WTC11 (cell line): ENCODE results near the gene FOXO3. TPM values are rescaled to one million over a fixed set of nuclear protein-coding genes. Genes with fewer than 3 reads are reported as not detected.

Experiments used
- ATAC-seq: fragments of 200-7000 bp; cut with Tn5 transposase; 2 replicates; pipeline ENCODE4 v1.10.0; 2021; ENCODE audit warnings: mild to moderate bottlenecking, moderate library complexity
- CTCF ChIA-PET: fragments of 300-600 bp; sonication (Branson Sonifier 250); formaldehyde crosslinking; loops from one replicate; lab custom pipeline; 2021; ENCODE audit warnings: antibody characterized with exemption; lab: Charles Lee
- POLR2A ChIA-PET: fragments of 350-600 bp; sonication (Branson Sonifier 250); formaldehyde crosslinking; loops from one replicate; lab custom pipeline; 2021; ENCODE audit warnings: antibody characterized with exemption; lab: Charles Lee
- DNase-seq: peaks from one replicate; pipeline ENCODE4 v3.0.0; 2021; ENCODE audit warnings: low spot score
- H3K27ac Mint-ChIP-seq: 2 replicates; pipeline ENCODE4 v1.8.0; 2021; ENCODE audit warnings: mixed read lengths
- H3K27me3 Mint-ChIP-seq: 2 replicates; pipeline ENCODE4 v1.8.0; 2021; ENCODE audit warnings: low read depth, mild to moderate bottlenecking, moderate library complexity, mixed read lengths
- H3K36me3 Mint-ChIP-seq: 2 replicates; pipeline ENCODE4 v1.8.0; 2021; ENCODE audit warnings: mixed read lengths
- H3K4me1 Mint-ChIP-seq: 2 replicates; pipeline ENCODE4 v1.8.0; 2022; ENCODE audit warnings: mixed read lengths
- H3K4me3 Mint-ChIP-seq: 2 replicates; pipeline ENCODE4 v1.8.0; 2021; ENCODE audit warnings: mild to moderate bottlenecking, moderate library complexity, mixed read lengths
- H3K9me3 Mint-ChIP-seq: 2 replicates; pipeline ENCODE4 v1.8.0; 2021; ENCODE audit warnings: mixed read lengths
- ATF1 ChIP-seq: sonication (generic); formaldehyde crosslinking; IDR thresholded peaks from 2 replicates; pipeline ENCODE4 v1.8.1; 2023; ENCODE audit warnings: mild to moderate bottlenecking, moderate library complexity, missing genetic modification reagents
- ATF2 ChIP-seq: sonication (generic); formaldehyde crosslinking; IDR thresholded peaks from 2 replicates; pipeline ENCODE4 v1.8.1; 2022; ENCODE audit warnings: low read depth, missing genetic modification reagents, borderline replicate concordance
- CREB1 ChIP-seq: sonication (generic); formaldehyde crosslinking; IDR thresholded peaks from 2 replicates; pipeline ENCODE4 v1.8.0; 2023; ENCODE audit warnings: mild to moderate bottlenecking, missing genetic modification reagents
- CREM ChIP-seq: sonication (generic); formaldehyde crosslinking; IDR thresholded peaks from 2 replicates; pipeline ENCODE4 v1.8.1; 2022; ENCODE audit warnings: mild to moderate bottlenecking, missing genetic modification reagents, moderate library complexity
- ESRRA ChIP-seq: sonication (generic); formaldehyde crosslinking; IDR thresholded peaks from 2 replicates; pipeline ENCODE4 v1.8.1; 2022; ENCODE audit warnings: mild to moderate bottlenecking, missing genetic modification reagents, borderline replicate concordance
- ETV6 ChIP-seq: sonication (generic); formaldehyde crosslinking; IDR thresholded peaks from 2 replicates; pipeline ENCODE4 v1.8.1; 2022; ENCODE audit warnings: mild to moderate bottlenecking, missing genetic modification reagents
- FOXK1 ChIP-seq: sonication (generic); formaldehyde crosslinking; IDR thresholded peaks from 2 replicates; pipeline ENCODE4 v1.8.0; 2022; ENCODE audit warnings: mild to moderate bottlenecking, moderate library complexity, missing genetic modification reagents
- MAX ChIP-seq: sonication (generic); formaldehyde crosslinking; IDR thresholded peaks from 2 replicates; pipeline ENCODE4 v1.8.0; 2022; ENCODE audit warnings: mild to moderate bottlenecking, missing genetic modification reagents
- MLX ChIP-seq: sonication (generic); formaldehyde crosslinking; IDR thresholded peaks from 2 replicates; pipeline ENCODE4 v1.8.1; 2023; ENCODE audit warnings: mild to moderate bottlenecking, missing genetic modification reagents, moderate library complexity
- MYBL2 ChIP-seq: sonication (generic); formaldehyde crosslinking; IDR thresholded peaks from 2 replicates; pipeline ENCODE4 v1.8.1; 2023; ENCODE audit warnings: mild to moderate bottlenecking, moderate library complexity, missing genetic modification reagents
- NFATC4 ChIP-seq: fragments of 250-450 bp; sonication (Bioruptor Pico); IDR thresholded peaks from 2 replicates; pipeline ENCODE4 v1.9.0; 2021; ENCODE audit warnings: mild to moderate bottlenecking
- NR1H2 ChIP-seq: sonication (generic); formaldehyde crosslinking; IDR thresholded peaks from 2 replicates; pipeline ENCODE4 v1.9.0; 2021; ENCODE audit warnings: mild to moderate bottlenecking, moderate library complexity, missing genetic modification reagents
- NR3C1 ChIP-seq: sonication (generic); formaldehyde crosslinking; conservative IDR thresholded peaks from 2 replicates; pipeline ENCODE4 v1.8.1; 2023; ENCODE audit warnings: low read depth, mild to moderate bottlenecking, missing genetic modification reagents
- RELA ChIP-seq: sonication (generic); formaldehyde crosslinking; IDR thresholded peaks from 2 replicates; pipeline ENCODE4 v1.8.1; 2022; ENCODE audit warnings: missing genetic modification reagents, mild to moderate bottlenecking, borderline replicate concordance
- SMAD4 ChIP-seq: sonication (generic); formaldehyde crosslinking; IDR thresholded peaks from 2 replicates; pipeline ENCODE4 v1.8.0; 2022; ENCODE audit warnings: mild to moderate bottlenecking, missing genetic modification reagents
- SP1 ChIP-seq: sonication (generic); formaldehyde crosslinking; conservative IDR thresholded peaks from 2 replicates; pipeline ENCODE4 v1.8.1; 2022; ENCODE audit warnings: missing genetic modification reagents
- TP53 ChIP-seq: sonication (generic); formaldehyde crosslinking; IDR thresholded peaks from 2 replicates; pipeline ENCODE4 v1.8.1; 2023; ENCODE audit warnings: mild to moderate bottlenecking, missing genetic modification reagents
- ZBTB21 ChIP-seq: sonication (generic); formaldehyde crosslinking; IDR thresholded peaks from 2 replicates; pipeline ENCODE4 v1.8.1; 2023; ENCODE audit warnings: mild to moderate bottlenecking, missing genetic modification reagents, borderline replicate concordance
- ZNF121 ChIP-seq: sonication (generic); formaldehyde crosslinking; IDR thresholded peaks from 2 replicates; pipeline ENCODE4 v1.8.0; 2023; ENCODE audit warnings: missing genetic modification reagents
- ZNF281 ChIP-seq: sonication (generic); formaldehyde crosslinking; IDR thresholded peaks from 2 replicates; pipeline ENCODE4 v1.8.0; 2023; ENCODE audit warnings: mild to moderate bottlenecking, missing genetic modification reagents
- total RNA-seq: library from RNA; stranded (reverse); gene quantifications from 3 replicates; pipeline ENCODE4 v1.2.3, GENCODE V29; 2021
- TF ChIP-seq, protein P1 (sequence below): fragments of 250-450 bp; sonication (Bioruptor Pico); IDR thresholded peaks from 2 replicates; pipeline ENCODE4 v1.8.0; 2021; ENCODE audit warnings: mild to moderate bottlenecking
- TF ChIP-seq, protein P2 (sequence below): sonication (generic); formaldehyde crosslinking; conservative IDR thresholded peaks from 2 replicates; pipeline ENCODE4 v1.8.1; 2023; ENCODE audit warnings: mild to moderate bottlenecking, low read depth, missing genetic modification reagents, moderate library complexity
- TF ChIP-seq, protein P3 (sequence below): sonication (generic); formaldehyde crosslinking; IDR thresholded peaks from 2 replicates; pipeline ENCODE4 v1.8.0; 2022; ENCODE audit warnings: mild to moderate bottlenecking, missing genetic modification reagents
- TF ChIP-seq, protein P4 (sequence below): fragments of 250-450 bp; sonication (Bioruptor Pico); IDR thresholded peaks from 2 replicates; pipeline ENCODE4 v2.1.2; 2022; ENCODE audit warnings: mild to moderate bottlenecking, moderate library complexity

Gene FOXO3
- total RNA-seq, 1 experiment from 2014 or later, result 15.6 TPM

GRCh38 chr6:108733051-108733450 lies 172.3 kb downstream of the FOXO3 start (continued):
- no peak for TF ChIP-seq ATF2 (CRISPR knock-in tag)
- TF ChIP-seq ZNF281, result no peak
- TF ChIP-seq SMAD4 (CRISPR knock-in tag), result no peak
- no peak for TF ChIP-seq NR3C1 (CRISPR knock-in tag)
- TF ChIP-seq ZNF121 (CRISPR knock-in tag), result no peak
- TF ChIP-seq FOXK1 (CRISPR knock-in tag), result no peak
- TF ChIP-seq ESRRA (CRISPR knock-in tag), result no peak
- no peak for TF ChIP-seq ETV6 (CRISPR knock-in tag)
- no peak for TF ChIP-seq MYBL2 (CRISPR knock-in tag)
- TF ChIP-seq TP53 (CRISPR knock-in tag), result no peak
- TF ChIP-seq, all 79 proteins: peak for 0

DNA sequence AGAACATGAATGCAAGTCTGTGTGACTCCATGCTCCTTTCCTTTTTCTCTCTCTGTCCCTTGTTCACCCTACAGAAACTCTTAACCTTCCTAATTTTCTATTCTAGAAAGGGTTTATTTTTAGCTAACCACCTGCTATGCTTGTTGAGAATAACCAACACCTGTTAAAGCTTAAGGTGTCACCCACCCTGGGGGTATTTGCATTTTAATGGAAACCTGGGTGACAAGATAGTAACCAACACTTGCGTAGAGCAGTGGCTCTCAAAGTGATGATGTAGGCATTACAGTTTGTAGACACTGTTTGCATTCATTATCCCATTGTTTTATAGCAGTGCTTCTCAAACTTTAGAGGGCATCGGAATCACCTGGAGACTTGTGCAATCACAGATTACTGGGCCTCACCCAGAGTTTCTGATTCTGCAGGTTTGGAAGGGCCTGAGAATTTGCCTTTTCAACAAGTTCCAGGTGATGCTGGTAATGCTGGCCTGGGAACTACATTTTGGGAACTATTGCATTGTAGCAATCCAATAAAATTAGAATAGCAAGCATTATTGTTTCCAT lies 173.1 kb downstream of the FOXO3 start:
- Mint-ChIP-seq H3K4me1 (peaks cover 71% of the 10 kb centered on the region), H3K36me3 (no peaks in the 10 kb centered on the region), H3K4me3 (no peak overlapping the region), H3K27ac (no peak overlapping the region), H3K27me3 (peaks cover 61% of the 10 kb centered on the region), H3K9me3 (no peaks in the 10 kb centered on the region)
- ChIA-PET CTCF (no interaction called here), POLR2A (no interaction called here)
- no peak for ATAC-seq
- DNase-seq, result no peak
- TF ChIP-seq SP1 (CRISPR knock-in tag), result no peak
- TF ChIP-seq, protein P1, sequence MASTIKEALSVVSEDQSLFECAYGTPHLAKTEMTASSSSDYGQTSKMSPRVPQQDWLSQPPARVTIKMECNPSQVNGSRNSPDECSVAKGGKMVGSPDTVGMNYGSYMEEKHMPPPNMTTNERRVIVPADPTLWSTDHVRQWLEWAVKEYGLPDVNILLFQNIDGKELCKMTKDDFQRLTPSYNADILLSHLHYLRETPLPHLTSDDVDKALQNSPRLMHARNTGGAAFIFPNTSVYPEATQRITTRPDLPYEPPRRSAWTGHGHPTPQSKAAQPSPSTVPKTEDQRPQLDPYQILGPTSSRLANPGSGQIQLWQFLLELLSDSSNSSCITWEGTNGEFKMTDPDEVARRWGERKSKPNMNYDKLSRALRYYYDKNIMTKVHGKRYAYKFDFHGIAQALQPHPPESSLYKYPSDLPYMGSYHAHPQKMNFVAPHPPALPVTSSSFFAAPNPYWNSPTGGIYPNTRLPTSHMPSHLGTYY (CRISPR knock-in tag), result no peak
- TF ChIP-seq CREM (CRISPR knock-in tag), result no peak
- TF ChIP-seq, protein P2, sequence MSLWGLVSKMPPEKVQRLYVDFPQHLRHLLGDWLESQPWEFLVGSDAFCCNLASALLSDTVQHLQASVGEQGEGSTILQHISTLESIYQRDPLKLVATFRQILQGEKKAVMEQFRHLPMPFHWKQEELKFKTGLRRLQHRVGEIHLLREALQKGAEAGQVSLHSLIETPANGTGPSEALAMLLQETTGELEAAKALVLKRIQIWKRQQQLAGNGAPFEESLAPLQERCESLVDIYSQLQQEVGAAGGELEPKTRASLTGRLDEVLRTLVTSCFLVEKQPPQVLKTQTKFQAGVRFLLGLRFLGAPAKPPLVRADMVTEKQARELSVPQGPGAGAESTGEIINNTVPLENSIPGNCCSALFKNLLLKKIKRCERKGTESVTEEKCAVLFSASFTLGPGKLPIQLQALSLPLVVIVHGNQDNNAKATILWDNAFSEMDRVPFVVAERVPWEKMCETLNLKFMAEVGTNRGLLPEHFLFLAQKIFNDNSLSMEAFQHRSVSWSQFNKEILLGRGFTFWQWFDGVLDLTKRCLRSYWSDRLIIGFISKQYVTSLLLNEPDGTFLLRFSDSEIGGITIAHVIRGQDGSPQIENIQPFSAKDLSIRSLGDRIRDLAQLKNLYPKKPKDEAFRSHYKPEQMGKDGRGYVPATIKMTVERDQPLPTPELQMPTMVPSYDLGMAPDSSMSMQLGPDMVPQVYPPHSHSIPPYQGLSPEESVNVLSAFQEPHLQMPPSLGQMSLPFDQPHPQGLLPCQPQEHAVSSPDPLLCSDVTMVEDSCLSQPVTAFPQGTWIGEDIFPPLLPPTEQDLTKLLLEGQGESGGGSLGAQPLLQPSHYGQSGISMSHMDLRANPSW (CRISPR knock-in tag), result no peak
- no peak for TF ChIP-seq ZBTB21 (CRISPR knock-in tag)
- TF ChIP-seq, protein P3, sequence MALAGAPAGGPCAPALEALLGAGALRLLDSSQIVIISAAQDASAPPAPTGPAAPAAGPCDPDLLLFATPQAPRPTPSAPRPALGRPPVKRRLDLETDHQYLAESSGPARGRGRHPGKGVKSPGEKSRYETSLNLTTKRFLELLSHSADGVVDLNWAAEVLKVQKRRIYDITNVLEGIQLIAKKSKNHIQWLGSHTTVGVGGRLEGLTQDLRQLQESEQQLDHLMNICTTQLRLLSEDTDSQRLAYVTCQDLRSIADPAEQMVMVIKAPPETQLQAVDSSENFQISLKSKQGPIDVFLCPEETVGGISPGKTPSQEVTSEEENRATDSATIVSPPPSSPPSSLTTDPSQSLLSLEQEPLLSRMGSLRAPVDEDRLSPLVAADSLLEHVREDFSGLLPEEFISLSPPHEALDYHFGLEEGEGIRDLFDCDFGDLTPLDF (CRISPR knock-in tag), result no peak
- TF ChIP-seq MLX (CRISPR knock-in tag), result no peak
- no peak for TF ChIP-seq NFATC4 (CRISPR knock-in tag)
- TF ChIP-seq MAX (CRISPR knock-in tag), result no peak
- TF ChIP-seq, protein P4, sequence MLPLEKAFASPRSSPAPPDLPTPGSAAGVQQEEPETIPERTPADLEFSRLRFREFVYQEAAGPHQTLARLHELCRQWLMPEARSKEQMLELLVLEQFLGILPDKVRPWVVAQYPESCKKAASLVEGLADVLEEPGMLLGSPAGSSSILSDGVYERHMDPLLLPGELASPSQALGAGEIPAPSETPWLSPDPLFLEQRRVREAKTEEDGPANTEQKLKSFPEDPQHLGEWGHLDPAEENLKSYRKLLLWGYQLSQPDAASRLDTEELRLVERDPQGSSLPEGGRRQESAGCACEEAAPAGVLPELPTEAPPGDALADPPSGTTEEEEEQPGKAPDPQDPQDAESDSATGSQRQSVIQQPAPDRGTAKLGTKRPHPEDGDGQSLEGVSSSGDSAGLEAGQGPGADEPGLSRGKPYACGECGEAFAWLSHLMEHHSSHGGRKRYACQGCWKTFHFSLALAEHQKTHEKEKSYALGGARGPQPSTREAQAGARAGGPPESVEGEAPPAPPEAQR (CRISPR knock-in tag), result no peak
- no peak for TF ChIP-seq ESRRA (CRISPR knock-in tag)
- no peak for TF ChIP-seq CREB1 (CRISPR knock-in tag)
- no peak for TF ChIP-seq ATF1 (CRISPR knock-in tag)
- no peak for TF ChIP-seq NR1H2 (CRISPR knock-in tag)
- TF ChIP-seq RELA (CRISPR knock-in tag), result no peak
